Calu3 (cell line): Measurements from ENCODE around the gene LRRC45. TPM values are rescaled to one million over a fixed set of nuclear protein-coding genes. Genes with fewer than 3 reads are reported as not detected.
A peak's percentile ranks its signal among the peaks of the same experiment; 100 is the strongest.
"Not testable (repeated sequence)": the region's sequence is repeated elsewhere in the genome, so short reads cannot be mapped to it uniquely, and the experiment has no call there.

ENCODE experiments used
- BruUV-seq: library from RNA; stranded (reverse); fragments of 400-500 nt; replicated peaks from 2 replicates; lab custom pipeline; 2021; lab: Mats Ljungman, UMichigan
- CTCF ChIA-PET: fragments of 300-600 bp; sonication (Branson Sonifier 250); formaldehyde crosslinking; loops from one replicate; lab custom pipeline; 2022; ENCODE audit warnings: antibody characterized with exemption; lab: Charles Lee
- DNase-seq: peaks from one replicate; pipeline ENCODE4 v3.0.0; 2022
- H3K27ac Mint-ChIP-seq: one replicate; pipeline ENCODE4 v1.8.0; 2022; ENCODE audit warnings: mixed read lengths; ENCODE audit not compliant: unreplicated experiment
- H3K27me3 Mint-ChIP-seq: one replicate; pipeline ENCODE4 v1.8.0; 2022; ENCODE audit warnings: mixed read lengths; ENCODE audit not compliant: unreplicated experiment
- H3K36me3 Mint-ChIP-seq: one replicate; pipeline ENCODE4 v1.8.0; 2022; ENCODE audit warnings: mild to moderate bottlenecking, moderate library complexity, mixed read lengths; ENCODE audit not compliant: insufficient read depth, unreplicated experiment
- H3K4me1 Mint-ChIP-seq: one replicate; pipeline ENCODE4 v1.8.0; 2022; ENCODE audit warnings: mild to moderate bottlenecking, low read depth, mixed read lengths; ENCODE audit not compliant: unreplicated experiment
- H3K4me3 Mint-ChIP-seq: one replicate; pipeline ENCODE4 v1.8.0; 2022; ENCODE audit warnings: mild to moderate bottlenecking, low read depth, moderate library complexity, mixed read lengths; ENCODE audit not compliant: unreplicated experiment
- H3K9me3 Mint-ChIP-seq: one replicate; pipeline ENCODE4 v1.8.0; 2022; ENCODE audit warnings: low read depth, mixed read lengths; ENCODE audit not compliant: unreplicated experiment
- intact Hi-C: fragments of 100-400 bp; cut with micrococcal nuclease; formaldehyde crosslinking; loops from one replicate; pipeline ENCODE4 v1.10.0; 2022; ENCODE audit not compliant: unreplicated experiment
- total RNA-seq: library from RNA; stranded (reverse); gene quantifications from 2 replicates; pipeline ENCODE4 v1.2.3, GENCODE V29; 2022
- TF ChIP-seq, protein P1 (sequence below): fragments of 200-600 bp; IDR thresholded peaks from one replicate; pipeline ENCODE4 v1.8.0; 2022; ENCODE audit warnings: antibody characterized with exemption; ENCODE audit not compliant: unreplicated experiment

LRRC45 gene
- total RNA-seq, 1 experiment from 2014 or later: 32.6 TPM

DNA sequence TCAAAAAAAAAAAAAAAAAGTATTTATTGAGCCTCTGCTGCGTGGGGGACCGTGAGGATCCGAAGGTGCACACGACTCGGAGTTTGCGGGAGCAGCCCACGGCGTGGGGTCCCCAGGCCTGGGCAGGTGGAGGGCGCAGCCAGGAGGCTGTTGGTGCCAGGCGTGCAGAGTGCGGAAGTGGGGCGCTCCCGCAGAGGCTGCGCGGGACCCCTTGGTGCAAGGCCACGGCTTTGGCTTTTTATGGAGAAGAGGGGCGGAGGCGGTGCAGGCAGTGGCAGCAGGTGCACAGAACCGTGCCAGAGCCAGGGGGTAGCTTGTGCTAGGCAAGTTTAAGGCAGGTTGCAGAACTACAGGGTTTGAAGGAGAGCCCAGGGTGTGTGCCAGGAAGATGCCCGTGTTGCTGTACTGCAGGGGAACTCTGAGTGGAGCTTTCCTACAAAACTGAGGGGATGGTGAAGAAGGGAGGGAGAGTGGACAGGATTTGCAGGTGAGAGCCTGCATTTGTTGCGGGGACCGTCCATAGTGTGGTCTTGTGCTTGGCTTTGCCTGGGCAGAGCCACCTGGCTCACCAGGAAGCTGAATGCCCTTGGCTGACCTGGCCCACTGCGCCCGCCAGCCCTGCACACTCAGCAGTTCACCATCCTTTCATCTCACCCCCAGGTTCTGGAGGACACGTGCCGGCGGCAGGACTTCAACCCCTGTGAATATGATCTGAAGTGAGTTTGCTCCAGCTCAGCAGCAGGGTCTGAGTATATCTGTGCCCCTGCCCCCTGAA is 44.4 kb upstream of the LRRC45 start:
- peaks cover 2% of the 10 kb centered on the region for H3K9me3 Mint-ChIP-seq
- BruUV-seq: no TSS peak
- peaks cover 44% of the 10 kb centered on the region for H3K36me3 Mint-ChIP-seq
- TF ChIP-seq, protein P1, sequence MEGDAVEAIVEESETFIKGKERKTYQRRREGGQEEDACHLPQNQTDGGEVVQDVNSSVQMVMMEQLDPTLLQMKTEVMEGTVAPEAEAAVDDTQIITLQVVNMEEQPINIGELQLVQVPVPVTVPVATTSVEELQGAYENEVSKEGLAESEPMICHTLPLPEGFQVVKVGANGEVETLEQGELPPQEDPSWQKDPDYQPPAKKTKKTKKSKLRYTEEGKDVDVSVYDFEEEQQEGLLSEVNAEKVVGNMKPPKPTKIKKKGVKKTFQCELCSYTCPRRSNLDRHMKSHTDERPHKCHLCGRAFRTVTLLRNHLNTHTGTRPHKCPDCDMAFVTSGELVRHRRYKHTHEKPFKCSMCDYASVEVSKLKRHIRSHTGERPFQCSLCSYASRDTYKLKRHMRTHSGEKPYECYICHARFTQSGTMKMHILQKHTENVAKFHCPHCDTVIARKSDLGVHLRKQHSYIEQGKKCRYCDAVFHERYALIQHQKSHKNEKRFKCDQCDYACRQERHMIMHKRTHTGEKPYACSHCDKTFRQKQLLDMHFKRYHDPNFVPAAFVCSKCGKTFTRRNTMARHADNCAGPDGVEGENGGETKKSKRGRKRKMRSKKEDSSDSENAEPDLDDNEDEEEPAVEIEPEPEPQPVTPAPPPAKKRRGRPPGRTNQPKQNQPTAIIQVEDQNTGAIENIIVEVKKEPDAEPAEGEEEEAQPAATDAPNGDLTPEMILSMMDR: no peak
- CTCF ChIA-PET: interaction anchor here (0.7 kb wide), 1 partner anchor 123 kb away, joined by 3 read pairs; no protein-coding TSS in a partner anchor
- no peaks in the 10 kb centered on the region for H3K27me3 Mint-ChIP-seq
- peak overlapping the region; percentile 91 for H3K4me3 Mint-ChIP-seq
- DNase-seq: no peak
- peaks cover 12% of the 10 kb centered on the region for H3K4me1 Mint-ChIP-seq
- no peak overlapping the region for H3K27ac Mint-ChIP-seq
- intact Hi-C loops: no loop called here

DNA sequence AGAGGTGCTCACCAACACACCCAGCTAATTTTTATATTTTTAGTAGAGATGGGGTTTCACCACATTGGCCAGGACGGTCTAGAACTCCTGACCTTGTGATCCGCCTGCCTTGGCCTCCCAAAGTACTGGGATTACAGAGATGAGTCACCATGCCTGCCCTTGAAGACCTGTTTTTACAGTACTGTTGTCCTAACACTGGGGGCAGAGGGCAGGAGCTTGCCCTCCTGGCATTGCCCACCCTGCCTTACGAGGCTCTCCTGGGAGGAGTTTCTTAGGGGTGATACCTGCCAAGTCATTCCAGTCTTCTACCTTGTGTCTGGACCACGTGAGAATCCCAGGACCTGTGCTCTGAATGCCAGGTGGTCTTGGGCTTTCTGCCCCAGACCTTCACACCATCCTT is 43.0 kb upstream of the LRRC45 start:
- H3K9me3 Mint-ChIP-seq: no peaks in the 10 kb centered on the region
- intact Hi-C loops: no loop called here

DNA sequence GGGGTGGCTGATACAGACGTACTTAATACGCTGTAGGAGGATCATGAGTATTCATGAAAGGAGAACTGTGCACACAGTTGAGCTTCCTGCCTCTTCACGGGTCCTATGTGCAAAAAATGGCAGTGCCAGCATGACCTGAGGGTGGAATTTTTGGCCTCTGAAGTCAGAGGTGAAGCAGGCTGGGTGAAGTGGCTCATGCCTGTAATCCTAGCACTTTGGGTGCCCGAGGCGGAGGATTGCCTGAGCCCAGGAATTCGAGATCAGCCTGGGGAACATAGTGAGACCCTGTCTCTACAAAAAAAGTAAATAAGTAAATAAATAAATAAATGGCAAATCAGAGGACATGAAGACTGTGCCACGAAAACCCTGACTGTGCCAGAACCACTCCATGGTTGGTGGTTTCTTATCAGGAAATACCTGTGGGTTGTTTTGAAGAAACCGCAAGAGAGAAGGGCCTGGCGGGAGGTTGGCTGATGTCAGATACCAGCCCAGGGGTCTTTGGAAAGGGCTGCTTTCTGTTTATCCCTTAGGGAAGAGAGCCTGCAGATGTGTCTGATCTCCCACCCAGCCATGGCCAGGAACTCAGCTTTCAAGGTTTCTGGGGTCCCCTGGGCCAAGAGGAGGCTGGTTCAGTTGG is 42.3 kb upstream of the LRRC45 start:
- Mint-ChIP-seq H3K4me3 (no peak overlapping the region), H3K27me3 (no peaks in the 10 kb centered on the region), H3K9me3 (no peaks in the 10 kb centered on the region), H3K36me3 (peaks cover 51% of the 10 kb centered on the region), H3K4me1 (peaks cover 12% of the 10 kb centered on the region), H3K27ac (no peak overlapping the region)
- TF ChIP-seq, protein P1: no peak
- BruUV-seq: no TSS peak
- intact Hi-C loops: no loop called here
- CTCF ChIA-PET: no interaction called here
- DNase-seq: no peak

More for the DNA sequence above, 43.0 kb upstream of the LRRC45 start:
- peaks cover 12% of the 10 kb centered on the region for H3K4me1 Mint-ChIP-seq
- no peaks in the 10 kb centered on the region for H3K27me3 Mint-ChIP-seq
- no peak overlapping the region for H3K4me3 Mint-ChIP-seq
- no peak overlapping the region for H3K27ac Mint-ChIP-seq
- TF ChIP-seq, protein P1: no peak
- CTCF ChIA-PET: no interaction called here
- no peak for DNase-seq
- peaks cover 51% of the 10 kb centered on the region for H3K36me3 Mint-ChIP-seq
- no TSS peak for BruUV-seq

DNA sequence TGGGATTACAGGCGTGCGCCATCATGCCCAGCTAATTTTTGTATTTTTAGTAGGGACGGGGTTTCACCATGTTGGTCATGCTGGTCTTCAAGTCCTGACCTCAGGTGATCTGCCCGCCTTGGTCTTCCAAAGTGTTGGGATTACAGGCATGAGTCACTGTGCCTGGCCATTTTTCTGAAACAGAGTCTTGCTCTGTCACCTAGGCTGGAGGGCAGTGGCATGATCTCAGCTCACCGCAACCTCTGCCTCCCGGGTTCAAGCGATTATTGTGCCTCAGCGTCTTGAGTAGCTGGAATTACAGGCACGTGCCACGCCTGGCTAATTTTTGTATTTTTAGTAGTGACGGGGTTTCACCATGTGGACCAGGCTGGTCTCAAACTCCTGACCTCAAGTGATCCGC is 41.6 kb upstream of the LRRC45 start:
- intact Hi-C loops, CTCF ChIA-PET, H3K27me3 Mint-ChIP-seq, H3K9me3 Mint-ChIP-seq, H3K4me3 Mint-ChIP-seq, BruUV-seq, H3K27ac Mint-ChIP-seq, DNase-seq: not testable (repeated sequence)
- peaks cover 12% of the 10 kb centered on the region for H3K4me1 Mint-ChIP-seq
- H3K36me3 Mint-ChIP-seq: peaks cover 47% of the 10 kb centered on the region
